CD4-positive, alpha-beta T cell treated with Interleukin-15 for 1 hour (primary cell): ENCODE data around the gene CDC14B.
"Not testable (repeated sequence)": the region's sequence is repeated elsewhere in the genome, so short reads cannot be mapped to it uniquely, and the experiment has no call there.

ENCODE experiments used
- DNase-seq: peaks from one replicate; pipeline ENCODE4 v3.0.0-alpha.2; 2020

CDC14B gene

DNA sequence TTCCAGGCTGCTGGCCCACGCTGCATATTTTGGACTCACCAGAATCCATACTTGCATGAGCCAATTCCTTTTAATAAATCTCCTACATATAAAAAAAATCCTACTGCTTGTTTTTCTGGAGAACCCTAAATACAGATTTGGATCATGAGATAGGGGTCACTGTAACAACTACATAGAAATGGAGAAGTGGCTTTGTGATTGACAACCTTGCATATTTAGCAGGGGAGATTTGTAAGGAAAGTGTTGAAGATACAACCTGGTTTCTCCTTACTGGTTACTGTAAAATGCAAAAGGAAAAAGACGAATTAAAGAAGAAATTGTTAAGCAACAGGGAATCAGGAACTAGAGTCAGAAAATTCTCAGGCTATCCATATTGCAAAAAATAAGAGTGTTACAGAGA is 94.9 kb downstream of the CDC14B start:
- DNase-seq: no peak

DNA sequence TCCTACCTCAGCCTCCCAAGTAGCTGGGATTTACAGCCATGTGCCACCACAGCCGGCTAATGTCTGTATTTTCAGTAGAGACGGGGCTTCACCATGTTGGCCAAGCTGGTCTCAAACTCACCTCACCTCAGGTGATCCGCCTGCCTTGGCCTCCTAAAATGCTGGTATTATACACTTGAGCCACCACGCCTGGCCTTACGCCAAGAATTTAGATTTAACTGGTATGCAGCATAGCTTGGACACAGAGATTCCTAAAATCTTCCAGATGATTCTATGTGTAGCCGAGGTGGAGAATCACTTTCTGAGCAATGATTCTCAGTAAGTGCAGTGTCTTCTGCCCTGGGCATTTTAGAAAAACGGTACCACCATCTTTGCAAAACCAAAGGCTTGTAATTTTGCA is 95.6 kb downstream of the CDC14B start:
- no peak for DNase-seq

DNA sequence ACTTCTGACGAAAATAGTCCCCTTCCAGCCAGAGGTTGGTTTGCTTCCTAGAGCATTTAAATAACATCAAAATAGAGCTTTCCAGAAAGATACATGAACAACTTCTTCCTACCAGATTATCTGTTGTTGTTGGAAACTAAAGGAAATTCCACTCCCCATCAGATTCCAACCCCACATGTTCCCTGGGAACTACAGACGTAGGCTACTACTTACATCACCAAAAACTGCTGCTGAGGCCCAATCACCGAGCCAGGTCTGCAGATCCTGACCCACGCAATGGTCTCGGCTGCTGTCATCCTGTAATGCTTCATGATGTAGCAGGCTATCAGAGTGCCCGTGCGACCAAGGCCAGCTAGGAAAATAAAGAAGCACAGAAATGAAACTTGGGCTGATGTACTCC is 96.3 kb downstream of the CDC14B start:
- no peak for DNase-seq

DNA sequence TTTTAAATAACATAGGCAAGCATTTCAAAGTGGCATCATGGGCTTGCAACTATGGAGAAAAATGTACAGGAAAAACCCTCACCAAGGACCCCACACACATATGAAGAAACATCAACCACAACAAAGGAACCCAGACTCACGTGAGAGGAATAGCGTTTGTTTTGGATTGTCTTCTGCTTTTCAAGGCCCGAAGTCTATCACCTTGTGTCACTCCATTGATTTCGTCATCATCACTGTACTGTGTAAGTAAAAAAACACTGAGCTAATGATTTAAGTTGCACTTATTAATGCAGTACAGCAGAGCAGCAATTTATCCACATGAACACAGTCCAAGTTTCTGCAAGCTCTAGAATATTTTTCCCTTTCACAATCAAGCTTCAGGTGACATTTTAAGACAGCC is 97.3 kb downstream of the CDC14B start:
- DNase-seq: no peak

DNA sequence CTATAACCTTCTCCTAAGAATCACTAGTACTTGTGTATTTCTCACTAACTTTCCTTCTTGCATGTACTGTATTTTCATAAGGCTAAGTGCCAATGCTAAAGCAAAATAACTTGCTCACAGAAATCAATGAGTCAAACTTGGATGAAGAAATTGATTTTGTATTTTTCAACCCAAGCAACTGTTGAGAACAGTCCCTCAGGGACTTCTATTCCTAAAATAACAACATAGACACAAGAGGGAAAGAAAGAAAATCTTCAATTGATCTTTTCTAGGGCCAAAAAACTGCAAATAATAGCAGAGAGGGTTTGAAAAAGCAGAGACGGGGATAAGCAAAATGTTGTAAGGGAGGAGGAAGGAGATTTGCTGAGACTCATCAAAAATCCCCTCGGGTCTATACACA is 99.9 kb downstream of the CDC14B start:
- no peak for DNase-seq

DNA sequence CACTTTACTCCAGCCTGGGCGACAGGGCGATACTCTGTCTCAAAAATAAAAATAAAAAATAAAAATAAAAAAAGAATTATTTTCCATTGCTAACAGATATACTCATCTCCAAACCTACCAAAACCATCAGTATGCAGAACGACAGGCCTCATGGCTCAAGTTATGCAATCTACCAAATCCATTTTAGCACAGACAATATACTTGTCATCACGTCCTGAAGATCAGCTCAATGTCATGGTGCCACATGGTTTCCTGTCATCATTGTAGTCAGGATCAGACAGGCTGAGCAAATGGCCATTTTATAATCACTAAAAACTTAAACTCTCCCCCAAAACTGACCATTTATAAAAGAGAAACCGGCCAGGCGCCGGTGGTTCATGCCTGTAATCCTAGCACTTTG is 100.5 kb downstream of the CDC14B start:
- no peak for DNase-seq

DNA sequence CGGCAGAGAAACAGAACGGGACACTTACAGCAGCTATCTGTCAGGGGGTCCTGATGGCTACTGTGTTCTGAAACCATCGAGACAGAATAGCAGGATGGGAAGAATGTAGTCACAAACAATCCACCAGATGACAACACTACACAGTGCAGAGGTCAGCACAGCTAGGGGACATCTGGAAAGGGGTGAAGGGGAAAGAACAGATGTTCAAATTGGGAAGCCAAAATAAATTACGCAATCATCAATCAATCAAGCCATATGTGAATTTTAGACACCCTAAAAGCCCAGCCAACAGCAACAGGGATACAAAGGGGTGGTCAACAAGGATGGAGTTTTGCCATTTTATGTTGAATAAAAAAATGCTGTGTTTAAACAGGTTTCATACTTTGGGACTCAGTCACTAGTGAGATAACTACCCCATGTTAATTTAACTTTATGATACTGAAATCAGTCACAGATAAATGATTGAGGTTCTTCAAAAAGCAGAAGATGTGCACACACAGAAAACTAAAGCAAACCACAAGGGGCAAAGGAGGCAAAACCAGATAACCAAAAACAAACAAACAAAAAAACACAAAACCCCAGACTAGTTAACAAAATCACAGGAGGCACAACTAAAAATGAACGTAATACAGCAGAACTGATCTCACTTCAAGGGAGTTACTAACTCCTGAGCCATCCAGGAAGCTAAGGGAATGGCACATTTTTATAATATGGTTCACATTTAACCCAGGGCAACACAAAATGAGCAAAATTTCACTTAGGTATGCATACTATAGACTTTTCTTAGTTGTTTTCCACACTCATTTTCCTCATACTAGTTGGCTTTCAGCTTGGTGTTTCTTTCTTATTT is 103.8 kb downstream of the CDC14B start:
- no peak for DNase-seq

DNA sequence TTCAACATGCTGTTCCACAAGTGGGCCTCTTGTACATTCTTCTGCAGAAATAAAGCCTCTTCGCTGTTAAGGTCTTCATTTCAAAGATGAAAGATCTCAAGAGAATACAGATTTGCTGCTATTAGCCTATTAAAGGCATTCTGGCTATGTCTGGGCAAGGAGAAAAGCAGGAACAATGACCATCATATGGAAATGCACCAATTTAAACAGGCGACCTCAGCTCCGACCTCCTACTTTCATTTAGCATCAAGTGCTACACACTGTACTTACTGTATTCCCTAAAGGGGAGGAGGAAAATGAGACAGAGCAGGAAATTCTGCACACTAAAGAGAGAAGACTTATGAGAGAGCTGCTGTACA is 104.9 kb downstream of the CDC14B start:
- no peak for DNase-seq

DNA sequence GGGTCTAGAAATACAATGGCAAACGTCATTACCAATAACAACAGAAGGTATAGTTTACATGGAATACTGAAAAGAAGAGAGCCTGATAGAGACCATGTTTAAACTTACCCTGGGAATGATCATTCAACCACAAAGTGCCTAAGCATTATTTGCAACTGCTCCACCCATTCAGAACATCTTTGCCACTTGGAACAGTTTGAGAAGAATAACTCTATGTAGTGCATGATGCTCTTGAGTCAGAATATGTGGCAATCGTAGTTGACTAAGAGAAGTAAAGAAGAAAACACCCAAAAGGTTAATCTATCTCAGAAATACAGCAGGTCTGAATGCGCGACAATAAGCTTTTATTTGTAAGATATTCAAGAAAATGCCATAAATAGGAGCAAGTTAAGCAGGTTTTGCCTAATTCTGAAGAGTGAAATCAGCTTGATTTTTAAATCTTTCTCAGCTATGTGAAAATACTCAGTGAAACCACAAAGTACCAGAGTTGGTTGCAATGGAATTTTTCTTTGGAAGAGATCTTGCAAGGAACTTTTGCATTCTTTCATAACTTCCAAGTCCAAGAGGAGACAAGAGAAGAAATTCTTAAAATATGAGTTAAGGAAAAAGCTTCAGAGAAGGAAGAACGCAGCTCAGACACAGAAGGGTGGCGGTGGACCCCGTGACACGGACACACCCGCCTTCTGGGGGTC is 105.4 kb downstream of the CDC14B start:
- DNase-seq: no peak

DNA sequence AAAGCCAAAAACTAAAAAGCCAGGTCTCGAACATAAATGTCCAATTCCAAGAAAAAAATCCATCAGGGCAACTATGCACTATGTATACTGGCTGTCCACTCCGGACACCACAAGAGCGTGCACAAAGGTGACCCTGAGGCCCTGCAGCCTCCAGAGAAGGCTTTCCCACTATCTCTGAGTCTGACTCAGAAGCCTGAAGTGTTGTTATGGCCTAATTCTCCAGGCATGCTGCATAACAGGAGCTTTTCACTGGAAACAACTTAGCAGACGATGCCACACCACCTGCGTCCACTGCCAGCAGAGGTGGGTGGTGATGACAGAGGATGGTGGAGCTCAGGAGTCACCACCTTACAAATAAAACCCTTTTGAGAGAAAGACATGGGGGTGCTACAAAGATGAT is 106.0 kb downstream of the CDC14B start:
- no peak for DNase-seq

DNA sequence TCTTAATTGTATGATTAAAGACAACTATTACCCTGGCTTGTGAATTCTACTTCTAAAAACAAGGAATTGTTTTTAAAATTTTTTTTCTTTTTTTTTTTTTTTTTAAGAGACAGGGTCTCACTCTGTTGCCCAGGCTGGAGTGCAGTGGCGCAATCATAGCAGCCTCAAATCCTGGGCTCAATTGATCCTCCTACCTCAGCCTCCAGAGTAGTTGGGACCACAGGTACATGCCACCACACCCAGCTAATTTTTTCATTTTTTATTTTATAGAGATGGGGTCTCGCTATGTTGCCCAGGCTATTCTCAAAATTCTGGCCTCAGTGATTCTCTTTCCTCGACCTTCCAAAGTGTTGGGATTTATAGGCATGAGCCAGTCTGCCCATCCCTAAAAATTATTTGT is 107.4 kb downstream of the CDC14B start:
- no peak for DNase-seq

DNA sequence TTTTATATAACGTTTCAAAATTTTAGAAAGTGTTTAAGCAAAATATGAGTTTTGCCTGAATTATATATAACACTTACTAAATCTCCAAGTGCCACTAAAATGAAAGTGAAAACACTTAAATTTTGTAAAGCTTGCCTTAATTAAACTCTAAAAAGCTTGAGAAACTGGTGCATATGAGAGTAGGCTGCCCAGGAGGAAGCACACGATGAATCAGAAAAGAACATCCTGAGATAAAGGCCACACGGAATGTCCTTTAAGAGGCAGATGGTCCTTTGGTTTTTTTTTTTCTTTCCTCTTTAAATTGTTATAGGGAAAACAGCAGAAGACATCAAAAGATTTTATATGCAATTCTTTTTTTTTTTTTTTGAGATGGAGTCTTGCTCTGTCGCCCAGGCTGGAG is 109.4 kb downstream of the CDC14B start:
- no peak for DNase-seq

DNA sequence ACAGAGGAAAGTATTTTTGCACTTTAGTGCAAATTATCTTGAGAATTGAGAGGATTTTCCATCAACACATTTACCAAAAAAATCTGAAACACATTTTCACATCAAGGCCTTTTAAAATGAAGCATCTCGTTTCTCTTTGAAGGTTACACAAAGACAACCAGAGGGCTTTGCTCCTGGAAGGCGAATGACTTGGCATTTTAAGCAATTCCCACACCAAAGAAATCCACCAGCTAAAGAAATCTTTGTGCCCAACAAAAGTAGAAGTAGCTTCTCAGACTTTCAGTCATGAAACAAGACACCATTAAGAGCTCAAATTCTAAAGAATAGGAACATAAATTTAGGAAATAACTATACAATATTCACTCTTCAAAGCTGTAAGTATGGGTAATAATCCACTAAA is 109.8 kb downstream of the CDC14B start:
- no peak for DNase-seq

DNA sequence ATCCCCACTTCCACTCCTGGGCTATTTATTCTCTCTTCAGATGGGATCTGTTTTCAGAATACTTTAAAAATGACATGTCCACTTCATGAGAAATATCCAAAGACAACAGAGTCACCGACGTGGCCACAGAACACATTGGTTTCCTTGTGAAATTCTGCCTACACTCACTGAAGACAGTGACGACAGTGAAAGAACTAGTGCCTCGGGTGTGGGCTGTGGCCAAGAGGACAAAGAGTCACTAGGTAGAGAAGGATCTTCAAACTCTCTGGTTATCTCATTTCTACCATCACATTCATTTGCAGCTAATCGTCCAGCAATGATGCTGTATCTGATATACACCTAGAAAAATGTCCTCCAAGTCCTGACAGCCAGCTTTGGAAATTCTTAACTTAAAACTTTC is 110.6 kb downstream of the CDC14B start:
- no peak for DNase-seq

DNA sequence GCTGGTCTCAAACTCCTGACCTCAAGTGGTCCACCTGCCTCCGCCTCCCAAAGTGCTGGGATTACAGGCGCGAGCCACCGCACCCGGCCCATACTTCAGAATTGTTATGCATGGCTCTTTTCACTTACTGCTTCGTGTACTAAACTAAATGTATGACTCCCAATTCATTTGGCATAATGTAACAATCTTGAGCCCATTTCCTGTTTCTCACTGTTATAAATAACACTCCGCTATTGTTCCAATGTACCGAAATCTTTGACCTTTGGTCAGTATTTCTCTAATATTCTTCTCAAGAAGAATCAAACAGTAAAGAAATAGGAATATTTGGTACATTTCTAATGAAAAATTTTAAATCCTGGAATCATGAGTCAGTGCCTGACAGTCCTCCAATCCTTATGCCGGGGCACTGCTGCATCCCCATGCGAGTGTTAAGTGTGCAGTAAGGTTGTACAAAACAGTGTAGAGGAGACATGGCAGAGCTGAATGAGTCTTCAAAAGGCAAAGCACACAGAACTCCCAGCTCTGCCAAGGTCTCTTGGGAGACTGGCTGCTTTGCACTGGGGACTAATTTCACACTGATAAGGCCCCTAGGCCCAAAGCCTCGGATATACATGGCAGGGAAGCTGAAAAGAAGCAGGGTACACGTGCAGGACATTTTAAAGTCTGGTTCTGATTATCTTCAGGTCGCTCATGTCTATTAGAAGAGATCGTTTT is 111.3 kb downstream of the CDC14B start:
- DNase-seq: no peak

DNA sequence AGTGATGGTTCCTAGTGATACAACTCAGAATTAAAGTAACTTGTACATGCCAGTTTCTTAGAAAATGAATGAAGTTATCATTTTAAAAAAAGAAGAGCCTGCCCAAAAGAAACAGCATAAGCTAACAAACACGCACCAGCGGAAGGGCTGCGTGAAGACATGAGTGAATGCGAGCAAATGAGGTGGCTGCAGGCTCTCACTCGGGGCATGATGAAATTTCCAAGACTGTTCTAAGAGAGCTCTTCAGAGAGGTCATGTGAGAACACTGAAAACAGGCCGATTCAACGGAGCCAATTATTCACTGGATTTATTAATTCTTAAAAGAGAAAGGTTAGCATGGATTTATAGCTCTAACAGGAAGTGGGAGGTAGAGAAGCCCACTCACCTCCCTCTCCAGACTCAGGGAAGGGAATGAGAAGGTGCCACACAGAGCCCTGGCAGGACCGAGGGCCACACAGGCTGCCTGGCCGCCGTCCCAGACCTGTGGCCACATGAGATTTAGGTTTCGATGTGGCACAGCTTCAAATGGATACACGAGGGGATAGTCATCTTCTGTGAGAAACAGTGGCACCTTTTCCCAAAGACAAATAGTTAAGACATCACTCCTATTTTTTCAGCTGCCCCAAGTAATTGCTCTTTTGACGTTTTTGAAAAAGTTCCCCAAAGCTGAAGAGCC is 114.2 kb downstream of the CDC14B start:
- DNase-seq: no peak

DNA sequence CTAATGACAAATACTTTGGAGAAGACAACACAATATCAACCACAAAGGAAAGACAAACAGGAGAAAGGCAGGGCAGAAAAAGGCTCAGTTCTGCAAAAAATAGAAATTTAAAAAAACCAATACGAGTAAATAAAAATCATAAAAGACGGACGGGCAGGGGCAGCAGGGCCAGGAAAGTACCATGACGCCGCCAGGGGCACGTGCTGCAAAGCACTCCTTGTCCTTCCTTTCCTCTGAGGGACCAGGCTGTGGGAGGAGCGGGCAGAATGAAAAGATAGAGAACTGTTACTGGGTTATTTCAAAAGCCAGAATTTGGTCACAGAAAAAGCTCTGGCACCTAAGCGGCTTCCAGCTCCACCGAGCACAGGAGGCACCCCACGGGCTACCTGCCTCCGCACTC is 115.7 kb downstream of the CDC14B start:
- no peak for DNase-seq

DNA sequence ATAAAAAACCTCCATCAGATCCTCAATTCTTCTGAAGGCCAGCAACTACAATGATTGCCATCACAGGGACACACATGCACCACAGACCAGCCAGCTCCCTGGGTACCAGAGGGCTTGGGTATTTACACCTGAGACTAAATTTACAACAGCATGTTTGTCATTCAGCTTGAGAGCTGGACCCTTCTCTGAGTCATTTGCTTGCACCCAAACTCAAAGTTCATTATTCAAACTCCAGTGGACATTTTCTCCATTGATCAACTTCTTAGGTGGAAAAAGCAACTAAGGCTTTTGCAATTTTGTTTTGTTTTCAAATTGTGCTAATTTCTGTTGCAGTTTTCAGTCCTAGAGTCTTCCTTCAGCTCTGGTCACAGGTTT is 116.3 kb downstream of the CDC14B start:
- not testable (repeated sequence) for DNase-seq

DNA sequence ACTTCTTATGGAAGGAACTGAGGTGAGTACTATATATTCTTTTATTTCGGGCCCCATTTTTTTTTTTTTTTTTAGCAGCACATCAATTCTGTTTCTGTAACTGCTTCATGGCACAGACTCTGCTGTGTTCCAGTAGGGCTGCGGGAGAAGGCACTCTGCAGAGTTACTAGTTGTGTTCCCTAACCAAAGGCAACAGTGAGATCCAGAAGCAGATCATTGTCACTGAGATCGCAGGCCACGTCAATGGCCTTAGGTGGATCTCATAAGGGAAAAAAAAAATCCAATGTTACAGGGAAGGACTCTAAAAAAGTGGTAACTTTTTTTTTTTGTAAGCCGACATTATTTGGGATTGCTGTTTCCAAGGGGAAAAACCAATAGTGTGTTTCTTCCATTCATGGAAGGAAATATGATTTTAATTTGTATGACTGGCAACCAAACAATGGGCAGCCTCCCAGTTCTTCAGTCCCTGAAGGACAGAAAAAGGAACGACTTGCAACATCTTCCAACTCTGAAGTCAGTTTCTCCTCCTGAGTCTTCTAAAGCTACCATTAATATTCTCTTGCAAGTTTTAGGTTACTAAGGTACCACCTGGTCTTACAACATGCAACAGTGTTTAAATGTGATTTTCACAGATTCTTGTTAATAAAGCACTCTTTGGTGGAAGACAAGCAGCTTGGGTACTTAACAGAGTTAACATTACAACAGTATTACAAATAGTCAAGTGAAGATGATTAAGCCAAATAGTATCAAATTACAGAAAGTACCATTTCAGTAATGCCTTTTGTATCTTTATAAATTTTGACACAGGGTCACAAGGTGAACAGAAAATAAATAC is 116.9 kb downstream of the CDC14B start:
- no peak for DNase-seq

DNA sequence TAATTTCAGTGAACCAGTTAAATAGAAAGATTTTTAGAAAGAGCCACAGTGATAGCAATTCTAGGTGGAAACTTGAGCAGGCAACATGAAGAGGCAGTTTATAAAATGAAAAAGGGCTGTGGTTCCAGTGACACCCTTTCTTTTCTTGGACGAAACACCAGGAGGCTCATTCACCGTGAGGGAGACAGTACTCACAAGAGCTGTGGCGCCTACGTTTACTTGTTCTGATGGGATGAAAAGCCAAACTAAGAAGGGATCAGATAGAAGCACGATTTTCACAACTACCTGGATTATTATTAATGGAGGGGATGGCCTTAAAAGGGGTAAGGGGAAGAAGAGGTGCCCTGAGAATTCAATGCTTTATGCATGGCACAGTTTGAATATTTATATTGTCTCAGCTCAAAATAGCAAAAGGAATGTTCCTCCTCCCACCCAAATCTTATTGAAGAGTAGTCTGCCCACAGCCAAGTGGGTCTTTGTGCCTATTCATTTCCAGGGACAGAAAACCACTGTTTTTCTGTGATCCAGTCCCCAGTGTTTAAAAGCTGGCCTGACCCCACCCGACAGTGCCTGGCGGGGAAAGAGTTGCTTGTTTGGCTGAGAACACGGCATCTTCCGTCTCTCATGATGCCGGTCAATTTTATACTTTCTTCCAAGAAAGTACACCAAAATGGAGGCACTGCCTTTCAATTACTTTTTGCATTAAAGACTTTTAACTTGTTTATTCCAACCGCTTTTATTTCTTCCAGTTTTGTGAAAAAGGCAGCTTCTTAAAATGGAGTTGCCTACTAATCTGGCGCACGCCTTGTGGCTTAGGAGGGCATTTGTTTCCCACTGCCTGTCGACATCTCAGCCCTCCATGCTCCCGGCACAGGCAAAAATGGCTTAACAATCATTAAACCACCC is 117.8 kb downstream of the CDC14B start:
- no peak for DNase-seq
